ENCODE measurements around the gene SCAPER.

The SCAPER gene

DNA sequence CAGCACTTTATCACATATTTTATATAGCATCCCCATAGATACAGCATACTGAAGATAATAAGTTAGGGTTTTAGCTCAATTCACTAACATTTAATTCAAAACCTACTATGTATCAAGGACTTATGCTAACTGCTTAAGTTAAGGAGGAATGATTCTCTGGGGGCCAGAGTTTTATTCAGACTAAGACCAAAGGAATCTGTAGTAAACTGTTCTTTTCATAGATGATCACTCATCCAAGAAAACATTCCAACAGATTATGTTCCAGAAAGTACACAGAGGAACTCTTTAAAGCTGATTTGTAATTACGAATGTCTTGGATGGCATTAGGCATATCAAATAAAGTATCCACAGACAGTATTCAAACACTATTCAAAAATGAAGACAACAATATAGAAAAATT, 226.4 kb downstream of the SCAPER start:
- DNase-seq (ENCODE audit: low read depth in 2 of 3, low spot score in 2 of 3) = no peak

DNA sequence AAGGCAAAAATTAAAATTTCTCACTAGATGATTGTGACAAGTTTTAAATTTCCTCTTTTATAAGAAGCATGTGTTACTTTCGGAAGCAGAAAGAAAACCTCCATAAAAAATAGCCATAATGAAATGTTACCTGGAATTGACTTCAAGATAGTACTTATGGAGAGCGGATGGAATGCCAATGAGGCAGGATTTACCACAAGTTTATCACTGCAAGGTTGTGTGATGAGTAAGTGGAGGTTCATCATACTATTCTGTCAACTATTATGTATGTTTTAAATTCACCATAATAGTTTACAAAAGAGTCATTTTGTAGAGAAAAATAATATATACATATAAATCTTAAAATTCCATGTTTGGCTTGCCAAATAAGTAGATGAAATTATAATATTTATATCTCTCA, 230.3 kb downstream of the SCAPER start:
- no peak for DNase-seq (ENCODE audit: low read depth in 2 of 3, low spot score in 2 of 3)

DNA sequence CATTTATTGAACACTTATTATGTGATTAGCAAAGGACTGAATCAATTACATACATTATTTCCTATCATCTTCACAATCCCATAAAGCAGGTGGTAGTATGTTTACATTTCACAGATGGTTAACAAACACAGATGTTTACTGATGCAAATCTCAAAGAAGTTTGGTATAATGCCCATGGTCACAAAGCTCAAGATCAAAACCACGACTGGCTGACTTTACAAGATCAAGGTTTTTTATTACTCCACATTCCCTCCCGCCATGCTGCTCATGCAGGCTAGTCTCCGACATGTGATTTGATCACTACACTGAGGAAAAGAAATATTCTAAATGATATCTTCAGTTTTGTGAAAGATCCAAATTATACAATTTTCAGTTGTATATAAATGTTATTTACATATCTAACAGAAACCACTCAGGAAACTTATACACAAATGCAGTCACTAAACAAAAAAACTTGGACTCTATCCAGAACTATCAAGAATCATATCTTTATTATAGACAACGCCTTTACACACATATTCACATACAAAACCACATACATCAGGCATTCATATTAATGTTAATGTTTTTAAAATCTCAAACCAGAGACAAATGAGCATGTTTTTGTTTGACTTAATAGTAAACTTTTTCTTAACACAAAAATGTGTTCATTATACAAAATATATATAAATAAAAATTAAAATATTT, 235.5 kb downstream of the SCAPER start:
- no peak for DNase-seq (ENCODE audit: low read depth in 2 of 3, low spot score in 2 of 3)

DNA sequence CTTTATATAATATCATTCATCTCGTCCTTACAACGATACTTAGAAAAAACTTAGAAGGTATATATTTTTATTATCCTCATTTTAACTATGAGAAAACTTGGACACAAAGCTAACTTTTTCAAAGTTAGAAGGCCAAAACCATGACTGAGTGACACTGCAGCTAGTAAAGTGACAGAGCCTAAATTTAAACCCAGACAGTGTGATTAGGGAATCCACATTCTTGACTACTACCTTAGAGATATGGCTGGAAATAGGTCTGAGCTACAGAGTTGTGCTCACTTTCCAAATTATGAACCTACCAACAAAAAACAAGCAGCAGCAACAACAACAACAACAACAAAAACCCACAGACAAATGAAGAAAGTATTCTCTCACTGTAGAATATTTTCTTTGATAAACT, 236.2 kb downstream of the SCAPER start:
- DNase-seq (ENCODE audit: low read depth in 2 of 3, low spot score in 2 of 3) = no peak

DNA sequence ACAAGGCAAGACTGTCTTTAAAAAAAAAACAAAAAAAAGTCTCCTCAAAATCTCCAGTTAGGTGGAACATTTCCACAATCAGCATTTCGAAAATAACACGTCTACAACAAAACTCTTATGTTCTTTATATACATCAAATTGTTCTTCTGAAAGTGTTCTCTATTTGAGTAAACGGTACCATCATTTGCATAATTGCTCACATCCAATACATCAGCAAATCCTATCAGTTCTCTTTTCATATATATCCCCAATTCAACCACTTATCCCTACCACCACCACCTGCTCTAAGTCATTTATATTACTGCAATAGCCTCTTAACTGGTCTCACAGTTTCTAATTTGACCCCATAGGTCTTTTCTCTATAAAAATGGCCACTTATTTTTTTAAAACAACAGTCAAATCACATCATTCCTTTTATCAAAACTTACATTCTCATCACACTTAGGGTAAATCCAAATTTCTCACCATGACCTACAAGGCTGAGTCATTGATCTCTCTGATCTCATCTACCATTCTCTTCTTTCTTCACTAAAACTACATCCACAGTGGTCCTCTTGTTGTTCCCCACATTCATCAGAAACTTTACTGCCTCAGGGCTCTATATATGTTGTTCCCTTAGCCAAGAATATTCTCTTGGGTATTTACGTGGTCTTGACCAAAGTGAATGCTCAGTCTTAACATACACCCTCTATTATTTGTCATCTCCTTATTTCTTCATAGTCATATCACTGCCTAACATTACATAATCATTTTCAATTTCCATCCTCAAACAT, 237.0 kb downstream of the SCAPER start:
- no peak for DNase-seq (ENCODE audit: low read depth in 2 of 3, low spot score in 2 of 3)

DNA sequence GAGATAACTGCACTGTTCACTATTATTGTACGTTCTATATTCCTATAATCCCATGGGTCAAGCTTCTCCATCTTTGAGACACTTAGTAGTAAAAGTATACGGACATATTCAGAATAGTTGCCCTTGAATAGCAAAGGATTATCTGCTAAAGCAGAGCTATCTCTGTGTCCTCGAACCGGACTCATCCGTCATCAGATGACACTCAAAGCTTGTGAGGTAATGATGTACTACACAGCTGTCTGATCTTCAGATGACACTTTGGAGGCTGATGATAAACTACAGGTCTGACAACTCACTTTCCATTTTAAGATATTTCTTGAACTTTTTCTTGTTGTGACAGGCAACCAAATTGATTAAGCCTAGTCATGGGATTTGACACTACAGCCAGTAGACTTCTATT, 240.2 kb downstream of the SCAPER start:
- DNase-seq (ENCODE audit: low read depth in 2 of 3, low spot score in 2 of 3) = no peak

DNA sequence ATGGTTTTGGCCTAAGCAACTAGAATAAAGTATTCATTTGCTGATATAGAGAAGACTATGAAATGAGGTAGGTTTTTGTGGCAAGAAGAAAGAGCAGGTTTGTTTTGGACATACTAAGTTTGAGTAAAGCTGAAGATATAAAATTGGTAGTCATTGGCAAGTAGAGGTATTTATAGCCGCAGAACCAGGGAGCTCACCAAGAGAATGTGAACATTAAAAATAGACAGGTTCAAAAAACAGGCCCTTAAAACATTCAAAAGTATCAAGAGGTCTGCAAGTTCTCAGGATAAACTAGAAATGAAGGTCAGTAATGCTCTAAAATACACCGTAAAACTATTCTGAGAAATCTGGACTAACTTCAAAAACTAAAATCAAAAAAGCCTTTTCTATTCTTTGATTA, 240.7 kb downstream of the SCAPER start:
- no peak for DNase-seq (ENCODE audit: low read depth in 2 of 3, low spot score in 2 of 3)

DNA sequence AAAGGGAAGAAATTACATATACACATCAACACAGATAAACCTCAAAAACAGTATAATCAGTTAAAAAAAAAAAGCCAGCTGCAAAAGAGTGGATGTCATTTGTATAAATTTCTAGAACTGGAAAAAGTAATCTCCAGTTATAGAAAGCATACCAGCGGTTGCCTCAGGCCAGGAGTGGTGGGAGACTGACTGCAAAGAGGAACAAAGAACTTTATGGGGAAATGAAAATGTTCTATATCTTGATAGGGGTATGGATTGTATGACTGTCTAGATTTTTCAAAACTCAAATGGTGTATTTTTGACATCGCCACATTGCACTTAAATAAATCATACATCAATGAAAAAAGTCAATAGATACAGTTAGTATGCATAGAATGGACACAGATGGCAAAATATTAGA, 241.6 kb downstream of the SCAPER start:
- no peak for DNase-seq (ENCODE audit: low read depth in 2 of 3, low spot score in 2 of 3)

DNA sequence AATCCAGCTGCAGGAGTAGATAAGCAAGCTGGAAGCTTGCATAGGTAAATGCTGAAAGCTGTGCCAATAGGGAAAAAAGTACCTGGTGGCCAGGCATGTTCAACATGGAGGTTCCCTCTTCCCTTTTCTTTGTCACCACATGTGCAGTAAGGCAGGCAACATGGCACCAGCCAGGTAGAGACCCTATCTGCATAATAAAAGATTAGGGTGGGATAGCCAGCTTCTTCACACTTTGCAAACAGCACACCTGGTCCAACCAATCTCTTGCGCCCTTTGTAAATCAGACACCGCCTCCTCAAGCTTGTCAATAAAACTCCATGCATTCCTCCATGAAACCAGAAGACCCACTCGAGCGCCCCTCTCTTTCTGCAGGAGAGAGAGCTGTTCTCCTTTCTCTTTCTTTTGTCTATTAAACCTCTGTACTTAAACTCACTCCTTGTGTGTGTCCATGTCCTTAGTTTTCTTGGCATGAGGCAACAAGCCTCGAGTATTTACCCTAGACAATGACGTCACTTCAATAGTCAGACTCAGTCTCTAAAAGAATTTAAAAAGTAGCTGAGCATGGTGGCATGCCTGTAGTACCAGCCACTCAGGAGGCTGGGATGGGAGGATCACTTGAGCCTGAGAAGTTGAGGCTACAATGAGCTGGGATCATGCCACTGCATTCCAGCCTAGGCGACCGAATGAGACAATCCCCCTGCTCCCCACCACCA, 256.3 kb downstream of the SCAPER start:
- no peak for DNase-seq (ENCODE audit: low read depth in 2 of 3, low spot score in 2 of 3)

DNA sequence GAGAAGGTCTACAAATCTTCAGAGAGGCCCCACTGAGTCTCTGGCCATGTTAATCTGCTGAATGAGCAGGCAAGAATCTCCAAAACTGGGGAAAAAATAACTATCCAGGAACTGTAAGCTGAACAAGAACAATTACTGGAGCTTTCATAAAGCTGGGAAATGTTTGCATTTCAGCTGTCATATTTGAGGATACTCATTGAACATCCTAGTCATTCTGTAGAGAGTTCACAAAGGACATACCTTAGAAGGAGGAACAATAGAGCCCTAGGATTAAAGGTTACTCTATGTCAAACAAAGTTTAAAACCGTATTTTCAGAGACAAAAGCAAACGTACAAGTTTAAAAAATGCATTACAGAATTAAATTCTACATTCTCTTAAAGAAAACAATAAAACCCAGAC, 257.5 kb downstream of the SCAPER start:
- no peak for DNase-seq (ENCODE audit: low read depth in 2 of 3, low spot score in 2 of 3)

DNA sequence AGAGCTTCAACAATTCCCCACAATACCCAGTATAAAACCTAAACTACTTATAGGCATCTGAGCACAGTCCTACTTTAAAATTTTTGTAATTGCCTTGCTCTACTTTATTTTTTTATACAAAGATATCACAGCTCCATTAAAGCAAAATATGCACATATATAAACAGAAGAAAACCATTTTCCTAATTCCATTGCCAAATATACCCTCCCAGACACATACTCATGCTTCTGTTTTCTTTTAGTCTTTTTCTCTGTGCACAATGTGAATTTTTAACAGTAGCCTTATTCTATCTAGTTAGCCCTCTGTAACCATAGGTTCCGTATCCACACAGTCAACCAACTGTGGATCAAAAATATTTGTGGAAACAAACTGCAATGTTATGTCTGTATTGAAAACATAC, 260.5 kb downstream of the SCAPER start:
- DNase-seq (ENCODE audit: low read depth in 2 of 3, low spot score in 2 of 3) = no peak

DNA sequence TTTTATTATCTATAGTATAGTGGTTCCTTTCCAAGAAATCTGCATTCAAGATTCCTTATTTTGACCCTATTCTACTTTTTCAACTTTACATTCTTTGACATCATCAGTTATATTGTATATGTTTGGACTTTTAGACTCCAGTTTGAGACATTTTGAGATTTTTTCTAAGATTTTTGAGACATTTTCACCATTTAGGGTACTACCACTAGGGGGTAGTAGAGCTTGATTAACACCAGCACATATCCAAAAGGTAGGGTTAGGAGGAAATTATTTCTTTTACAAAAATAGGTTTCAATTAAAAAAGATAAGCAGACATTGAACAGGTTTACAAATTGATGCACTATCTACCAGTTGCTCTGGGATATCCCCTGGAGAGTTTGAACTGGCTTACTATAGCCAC, 262.5 kb downstream of the SCAPER start:
- no peak for DNase-seq (ENCODE audit: low read depth in 2 of 3, low spot score in 2 of 3)

DNA sequence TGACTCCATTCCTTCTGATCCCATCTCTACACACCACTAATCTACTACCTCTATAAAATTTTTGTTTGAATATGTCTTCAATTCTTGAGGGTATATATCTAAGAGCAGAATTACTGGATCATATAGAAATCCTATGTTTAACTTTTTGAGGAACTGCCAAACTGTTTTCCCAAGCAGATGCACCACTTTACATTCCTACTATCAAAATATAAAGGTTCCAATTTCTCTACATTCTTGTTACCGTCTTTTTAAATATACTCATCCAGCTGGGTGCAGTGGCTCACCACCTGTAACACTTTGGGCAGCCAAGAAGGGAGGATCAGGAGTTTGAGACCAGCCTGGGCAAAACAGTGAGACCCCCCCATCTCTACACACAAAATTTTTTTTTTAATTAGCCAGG, 268.0 kb downstream of the SCAPER start:
- DNase-seq (ENCODE audit: low read depth in 2 of 3, low spot score in 2 of 3) = no peak

DNA sequence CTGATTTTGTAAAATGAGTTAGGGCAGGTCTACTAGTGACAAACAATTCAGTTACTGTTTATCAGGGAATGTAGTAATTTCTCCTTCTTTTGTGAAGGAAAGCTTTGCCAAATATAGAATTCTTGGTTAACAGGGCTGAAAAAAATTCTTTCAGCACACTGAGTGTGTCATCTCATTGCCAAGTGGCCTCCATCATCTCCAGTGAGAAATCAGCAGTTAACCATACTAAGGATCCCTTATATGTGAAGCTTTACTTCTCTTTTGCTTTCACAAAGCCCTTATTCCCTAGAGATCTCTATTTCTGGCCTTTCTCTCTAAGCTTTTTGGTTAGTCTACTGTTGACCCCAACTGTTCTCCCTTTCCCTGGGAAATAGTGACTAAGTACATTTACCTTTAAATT, 269.1 kb downstream of the SCAPER start:
- DNase-seq (ENCODE audit: low read depth in 2 of 3, low spot score in 2 of 3) = no peak

DNA sequence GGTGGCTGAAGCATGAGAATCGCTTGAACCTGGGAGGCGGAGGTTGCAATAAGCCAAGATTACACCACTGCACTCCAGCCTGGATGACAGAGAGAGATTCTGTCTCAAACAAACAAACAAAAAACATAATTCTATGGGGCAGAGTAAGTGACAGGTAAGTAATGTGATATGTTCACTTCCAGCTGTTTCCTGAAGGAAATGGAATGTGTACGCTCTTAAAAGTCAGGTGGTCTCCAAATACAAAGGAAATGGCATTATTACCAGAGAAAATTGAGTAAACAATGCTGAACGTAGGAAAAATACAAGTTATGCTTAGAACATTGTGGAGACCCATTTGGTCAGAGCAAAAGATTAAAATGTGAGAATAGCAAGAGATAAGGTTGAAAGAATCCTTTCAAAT, 278.5 kb downstream of the SCAPER start:
- DNase-seq (ENCODE audit: low read depth in 2 of 3, low spot score in 2 of 3) = no peak

DNA sequence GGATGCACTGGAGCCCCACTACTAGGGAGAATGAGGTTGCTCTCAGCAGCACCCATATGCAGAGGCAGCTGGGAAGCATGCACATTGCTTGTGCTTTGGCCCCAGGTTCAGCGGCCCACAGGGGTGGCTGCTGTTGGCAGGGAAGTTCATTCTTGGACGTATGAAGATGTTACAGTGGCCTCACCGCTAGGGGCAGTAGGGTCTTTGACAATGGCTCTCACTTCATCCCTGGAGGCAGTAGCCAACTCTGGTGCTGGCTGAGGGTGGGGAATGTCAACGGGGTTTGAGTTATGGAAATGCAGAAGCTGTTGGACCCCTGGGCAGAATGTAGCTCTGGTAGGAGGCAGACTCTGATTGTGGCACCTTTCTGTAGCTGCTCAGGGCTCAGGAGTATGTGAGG, 279.9 kb downstream of the SCAPER start:
- no peak for DNase-seq (ENCODE audit: low read depth in 2 of 3, low spot score in 2 of 3)

DNA sequence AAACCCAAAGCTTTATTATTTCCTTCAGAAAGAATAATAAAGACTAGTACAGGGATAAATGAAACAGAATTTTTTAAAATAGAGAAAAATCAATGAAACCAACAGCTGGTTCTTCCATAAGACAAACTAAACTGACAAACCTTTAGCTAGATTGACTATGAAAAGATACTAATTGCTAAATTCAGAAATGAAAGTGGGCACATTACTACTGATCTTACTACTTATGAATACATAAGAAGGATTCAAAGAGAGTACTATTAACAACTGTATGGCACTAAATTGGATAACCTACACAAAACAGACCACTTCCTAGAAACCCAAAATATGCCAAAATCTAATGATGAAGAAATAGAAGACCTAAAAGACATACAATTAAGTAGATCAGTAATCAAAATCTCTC, 290.4 kb downstream of the SCAPER start:
- DNase-seq (ENCODE audit: low read depth in 2 of 3, low spot score in 2 of 3) = no peak

DNA sequence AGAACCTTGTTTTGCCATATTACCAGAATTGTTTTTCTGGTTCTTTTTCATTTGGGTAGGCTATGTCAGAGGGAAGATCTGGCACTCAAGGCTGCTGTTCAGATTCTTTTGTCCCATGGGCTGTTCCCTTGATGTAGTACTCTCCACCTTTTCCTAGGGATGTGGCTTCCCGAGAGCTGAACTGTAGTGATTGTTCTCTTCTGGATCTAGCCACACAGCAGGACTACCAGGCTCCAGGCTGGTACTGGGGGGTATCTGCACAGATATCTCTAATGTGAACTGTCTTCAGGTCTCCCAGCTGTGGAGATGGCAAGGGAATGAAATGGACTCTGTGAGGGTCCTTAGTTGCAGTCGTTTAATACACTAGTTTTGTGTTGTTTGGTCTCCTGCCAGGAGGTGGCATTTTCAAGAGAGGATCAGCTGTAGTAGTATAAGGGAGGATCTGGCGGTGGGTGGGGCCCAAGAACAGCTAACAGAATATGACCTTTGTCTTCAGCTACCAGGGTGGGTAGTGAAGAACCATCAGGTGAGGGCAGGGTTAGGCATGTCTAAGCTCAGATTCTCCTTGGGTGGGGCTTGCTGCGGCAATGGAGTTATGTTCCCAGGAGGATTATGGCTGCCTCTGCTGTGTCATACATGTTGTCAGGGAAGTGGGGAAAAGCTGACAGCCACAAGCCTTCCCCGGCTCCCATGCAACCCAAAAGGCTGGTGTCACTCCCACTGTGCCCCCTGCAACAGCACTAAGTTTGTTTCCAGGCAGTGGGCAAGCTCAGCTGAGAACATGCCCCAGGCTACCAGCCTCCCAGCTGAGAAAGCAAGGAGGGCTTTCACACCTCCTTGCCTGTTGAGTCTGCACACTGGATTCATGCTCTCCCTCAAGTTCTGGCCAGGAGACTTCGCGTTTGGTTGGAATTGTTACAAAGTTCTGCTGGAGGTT, 316.1 kb downstream of the SCAPER start:
- no peak for DNase-seq (ENCODE audit: low read depth in 2 of 3, low spot score in 2 of 3)

DNA sequence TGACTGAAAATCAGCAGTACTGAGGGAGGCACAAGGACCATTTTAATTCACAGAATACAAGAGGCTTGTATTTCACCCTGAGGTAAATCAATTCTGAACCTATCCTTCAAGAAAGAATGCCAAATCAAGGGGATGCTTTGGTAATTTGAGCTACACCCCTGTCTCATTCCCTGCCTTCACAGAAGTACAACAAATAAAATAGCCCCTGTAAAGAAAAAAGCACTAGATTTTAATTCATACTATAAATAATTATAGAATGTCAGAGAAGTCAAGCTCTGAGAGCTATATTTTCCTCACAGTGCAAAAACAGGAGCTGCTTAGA, 319.6 kb downstream of the SCAPER start:
- no peak for DNase-seq (ENCODE audit: low read depth in 2 of 3, low spot score in 2 of 3)

DNA sequence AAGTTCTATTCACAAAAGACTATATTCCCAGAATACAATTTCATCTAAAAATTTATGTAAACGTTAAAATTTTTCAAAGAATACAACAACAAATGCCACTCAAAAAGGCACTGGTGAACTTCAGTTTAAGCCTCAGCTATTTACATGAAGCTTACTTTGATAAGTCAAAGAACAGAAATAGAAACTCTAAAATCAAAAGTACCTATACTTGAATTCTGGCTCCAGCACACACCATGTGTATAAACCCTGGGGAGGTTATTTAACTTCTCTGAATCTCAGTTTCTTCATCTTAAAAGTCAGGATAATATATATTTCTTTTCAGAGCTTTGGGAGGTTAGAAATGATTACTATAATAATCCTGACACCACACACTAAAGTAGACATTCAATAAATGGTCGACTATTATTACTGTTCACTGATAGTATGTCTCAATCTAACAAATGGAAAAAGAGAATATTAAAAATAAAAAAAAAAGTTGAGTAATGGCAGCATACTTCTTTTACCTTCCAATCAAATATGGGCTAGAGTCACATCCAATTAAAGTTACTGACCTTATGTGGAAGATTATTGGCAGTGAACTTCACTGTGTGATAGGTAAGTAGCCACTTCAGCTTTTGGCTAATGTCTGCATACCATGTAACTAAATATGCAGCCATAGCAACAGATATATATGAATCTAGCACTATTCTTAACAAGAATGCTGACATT, 320.1 kb downstream of the SCAPER start:
- no peak for DNase-seq (ENCODE audit: low read depth in 2 of 3, low spot score in 2 of 3)

DNA sequence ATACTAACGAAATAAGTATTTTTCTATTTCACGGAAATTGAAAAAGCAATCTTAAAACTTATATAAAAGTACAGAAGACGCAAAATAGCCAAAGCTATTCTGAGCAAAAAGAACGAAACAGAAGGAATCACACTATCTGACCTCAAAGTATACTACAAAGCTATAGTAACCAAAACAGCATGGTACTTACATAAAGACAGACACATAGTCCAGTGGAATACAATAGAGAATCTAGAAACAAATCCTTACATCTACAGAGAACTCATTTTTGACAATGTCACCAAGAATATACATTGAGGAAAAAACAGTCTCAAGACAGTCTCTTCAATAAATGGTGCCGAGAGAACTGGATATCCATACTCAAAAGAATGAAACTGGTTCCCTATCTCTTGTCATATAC, 322.6 kb downstream of the SCAPER start:
- no peak for DNase-seq (ENCODE audit: low read depth in 2 of 3, low spot score in 2 of 3)

Measured in activated CD8-positive, alpha-beta memory T cell treated with anti-CD3 and anti-CD28 coated beads for 48 hours (primary cell).